Astrocyte (in vitro differentiated cells and primary cell): Measurements from ENCODE around the gene SHANK2. TPM values are rescaled to one million over a fixed set of nuclear protein-coding genes. Genes with fewer than 3 reads are reported as not detected.

Experiments used
- DNase-seq: peaks from one replicate; pipeline ENCODE4 v3.0.0-alpha.2; 2010; ENCODE audit warnings: low read depth
- FAIRE-seq: peaks from 2 replicates; lab custom pipeline; 2011; peaks lifted over from hg19 to GRCh38; lab: Jason Lieb, UNC
- H2AFZ ChIP-seq: 2 replicates; pipeline ENCODE4 v1.6.0; 2012; ENCODE audit warnings: low read depth, low read length, inconsistent platforms
- H3K27ac ChIP-seq: 2 replicates; pipeline ENCODE4 v1.5.1; 2011; ENCODE audit warnings: low read depth, low read length, inconsistent platforms
- H3K27me3 ChIP-seq: 2 replicates; pipeline ENCODE4 v1.6.0; 2011; ENCODE audit warnings: low read length, inconsistent platforms; ENCODE audit not compliant: insufficient read depth
- H3K36me3 ChIP-seq: 2 replicates; pipeline ENCODE4 v1.5.1; 2011; ENCODE audit warnings: low read length, inconsistent platforms; ENCODE audit not compliant: insufficient read depth
- H3K4me1 ChIP-seq: 2 replicates; pipeline ENCODE4 v1.5.1; 2011; ENCODE audit warnings: low read length, inconsistent platforms; ENCODE audit not compliant: insufficient read depth
- H3K4me2 ChIP-seq: 2 replicates; pipeline ENCODE4 v1.6.0; 2012; ENCODE audit warnings: low read length, inconsistent platforms
- H3K4me3 ChIP-seq: 2 replicates; pipeline ENCODE4 v1.5.1; 2011; ENCODE audit warnings: low read depth, mild to moderate bottlenecking, low read length, inconsistent platforms; ENCODE audit not compliant: insufficient read depth
- H3K79me2 ChIP-seq: 2 replicates; pipeline ENCODE4 v1.6.0; 2012; ENCODE audit warnings: mild to moderate bottlenecking, low read length, inconsistent platforms; ENCODE audit not compliant: insufficient read depth
- H3K9ac ChIP-seq: 2 replicates; pipeline ENCODE4 v1.6.0; 2012; ENCODE audit warnings: mild to moderate bottlenecking, low read length, inconsistent platforms
- H3K9me3 ChIP-seq: 2 replicates; pipeline ENCODE4 v1.5.1; 2012; ENCODE audit warnings: low read depth, mild to moderate bottlenecking, low read length, inconsistent platforms; ENCODE audit not compliant: insufficient read depth
- H4K20me1 ChIP-seq: 2 replicates; pipeline ENCODE4 v1.6.0; 2012; ENCODE audit warnings: low read length, inconsistent platforms; ENCODE audit not compliant: insufficient read depth
- H3K27ac Mint-ChIP-seq: one replicate; pipeline ENCODE4 v1.8.0; 2021; ENCODE audit warnings: mild to moderate bottlenecking, mixed read lengths; ENCODE audit not compliant: unreplicated experiment
- H3K27me3 Mint-ChIP-seq: one replicate; pipeline ENCODE4 v1.8.0; 2021; ENCODE audit warnings: low read depth, mixed read lengths; ENCODE audit not compliant: unreplicated experiment
- H3K36me3 Mint-ChIP-seq: one replicate; pipeline ENCODE4 v1.8.0; 2021; ENCODE audit warnings: low read depth, mixed read lengths; ENCODE audit not compliant: unreplicated experiment
- H3K4me1 Mint-ChIP-seq: one replicate; pipeline ENCODE4 v1.8.0; 2021; ENCODE audit warnings: low read depth, mixed read lengths; ENCODE audit not compliant: unreplicated experiment
- H3K4me3 Mint-ChIP-seq: one replicate; pipeline ENCODE4 v1.8.0; 2021; ENCODE audit warnings: mild to moderate bottlenecking, moderate library complexity, mixed read lengths; ENCODE audit not compliant: unreplicated experiment
- H3K9me3 Mint-ChIP-seq: one replicate; pipeline ENCODE4 v1.8.0; 2021; ENCODE audit warnings: mild to moderate bottlenecking, mixed read lengths; ENCODE audit not compliant: unreplicated experiment
- CTCF ChIP-seq: IDR thresholded peaks from 2 replicates; pipeline ENCODE4 v1.5.1; 2011; ENCODE audit warnings: low read depth, mild to moderate bottlenecking, inconsistent platforms, low read length, moderate library complexity; ENCODE audit not compliant: insufficient read depth
- EZH2 ChIP-seq: IDR thresholded peaks from 2 replicates; pipeline ENCODE4 v1.6.1; 2012; ENCODE audit warnings: mild to moderate bottlenecking, low read length, inconsistent platforms; ENCODE audit not compliant: insufficient read depth
- total RNA-seq: library from RNA; stranded (reverse); gene quantifications from 2 replicates; pipeline ENCODE4 v1.2.1, GENCODE V29; 2021

SHANK2 gene
- total RNA-seq, 1 donor from 2014 or later = 10.1 TPM

DNA sequence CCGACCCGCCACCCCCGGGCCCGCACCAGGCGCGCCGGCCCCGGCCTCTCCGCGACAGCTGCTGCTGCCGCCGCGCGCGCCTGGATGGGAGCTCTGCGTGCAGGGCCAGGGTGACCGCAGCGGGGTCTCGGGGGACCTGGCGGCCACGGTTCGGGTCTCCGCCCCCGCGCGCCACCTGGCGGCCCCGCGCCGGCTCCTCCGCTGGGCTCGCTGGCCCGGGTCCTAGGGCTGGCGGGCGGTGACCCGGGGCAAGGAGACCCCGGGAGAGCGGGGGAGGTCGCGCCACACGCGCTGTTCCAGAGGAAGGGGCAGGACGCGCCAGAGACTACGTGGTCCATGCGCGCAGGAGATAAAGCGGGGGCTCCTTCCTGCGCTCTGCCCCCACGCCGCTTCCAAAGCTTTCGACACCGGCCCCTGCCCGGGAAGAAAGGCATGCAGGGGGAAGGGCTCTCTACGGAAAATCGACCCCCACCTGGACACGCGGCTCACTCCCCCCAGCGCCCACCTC lies 562 bp downstream of the SHANK2 start:
- H3K9me3 ChIP-seq = no peaks in the 10 kb centered on the region
- H3K4me2 ChIP-seq = peak overlapping the region; percentile 84
- no peak overlapping the region for H3K9ac ChIP-seq
- DNase-seq (no peak), FAIRE-seq (no peak)
- H3K27ac Mint-ChIP-seq = no peak overlapping the region
- no peaks in the 10 kb centered on the region for H3K79me2 ChIP-seq
- H3K27me3 ChIP-seq = peaks cover 47% of the 10 kb centered on the region
- H3K4me1 ChIP-seq = peaks cover 12% of the 10 kb centered on the region
- H3K27me3 Mint-ChIP-seq = peaks cover 56% of the 10 kb centered on the region
- no peak overlapping the region for H3K4me3 ChIP-seq
- TF ChIP-seq CTCF (no peak), EZH2 (peak; percentile 30)
- H3K36me3 Mint-ChIP-seq = no peaks in the 10 kb centered on the region
- peak overlapping the region; percentile 63 for H2AFZ ChIP-seq
- H3K4me3 Mint-ChIP-seq = peak overlapping the region; percentile 84
- H3K4me1 Mint-ChIP-seq = peaks cover 11% of the 10 kb centered on the region
- H3K9me3 Mint-ChIP-seq = no peaks in the 10 kb centered on the region
- H3K36me3 ChIP-seq = no peaks in the 10 kb centered on the region
- H4K20me1 ChIP-seq = no peaks in the 10 kb centered on the region
- H3K27ac ChIP-seq = no peak overlapping the region

DNA sequence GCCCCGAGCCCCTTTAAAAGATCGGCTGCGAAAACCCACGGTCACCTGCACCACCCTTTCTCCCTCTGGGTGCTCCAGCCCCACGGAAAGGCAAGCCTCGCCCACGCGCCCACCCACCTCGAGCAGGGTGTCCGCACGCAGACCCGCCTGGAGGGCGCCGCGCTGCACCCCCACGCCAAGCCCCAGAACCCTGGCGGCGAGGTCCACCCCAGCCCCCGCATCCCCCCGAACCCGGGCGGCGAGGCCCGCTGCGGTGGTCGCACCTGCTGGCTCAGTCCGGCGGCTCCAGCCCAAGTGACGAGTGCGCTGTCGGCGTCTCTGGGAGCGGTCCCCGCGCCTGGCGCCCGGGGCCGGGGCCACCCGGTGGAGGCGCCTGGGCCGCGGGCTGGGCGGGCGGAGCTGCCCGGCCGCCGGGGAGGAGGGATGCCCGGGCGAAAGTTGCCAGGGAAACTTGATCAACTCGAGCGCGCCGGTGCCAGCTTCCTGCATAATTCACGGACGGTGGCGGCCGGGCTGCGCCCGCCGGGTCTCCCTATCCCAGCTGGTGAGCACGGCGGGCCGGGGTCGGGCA lies 1.1 kb downstream of the SHANK2 start:
- H3K27me3 Mint-ChIP-seq = peaks cover 51% of the 10 kb centered on the region
- TF ChIP-seq EZH2 = peak; percentile 10
- TF ChIP-seq CTCF = no peak

DNA sequence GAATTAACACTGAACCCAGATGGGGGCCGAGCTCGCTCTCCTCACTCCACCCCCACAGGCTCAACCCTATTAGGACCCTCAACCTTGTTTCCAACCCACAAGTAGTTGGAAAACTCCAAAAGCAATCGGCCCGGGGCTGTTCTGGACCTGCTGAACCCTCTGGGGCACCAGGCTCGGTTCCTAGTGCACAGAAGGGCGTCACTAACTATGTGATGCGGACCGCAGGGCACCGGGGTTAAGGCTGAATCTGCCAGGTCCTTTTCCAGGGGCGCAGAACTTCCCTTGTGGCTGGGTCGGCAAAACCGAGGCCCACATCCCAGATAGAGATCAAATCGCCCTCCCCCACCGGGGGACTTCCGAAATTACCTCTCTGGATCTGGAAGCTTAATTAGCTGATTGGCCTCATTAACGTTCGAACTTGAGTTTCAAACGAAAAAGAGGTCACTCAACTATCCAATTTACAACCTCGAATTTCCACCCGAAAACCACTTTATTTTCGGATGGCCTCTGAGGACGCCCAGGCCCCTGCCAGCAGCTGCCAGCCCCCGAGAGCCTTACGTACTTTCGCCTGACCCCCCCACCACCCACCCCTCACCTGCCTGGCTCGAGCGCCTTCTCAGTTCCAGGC lies 1.7 kb downstream of the SHANK2 start:
- DNase-seq (no peak), FAIRE-seq (no peak)
- Histone ChIP-seq H4K20me1 (no peaks in the 10 kb centered on the region), H3K9me3 (no peaks in the 10 kb centered on the region), H3K4me3 (no peak overlapping the region), H3K27me3 (peaks cover 45% of the 10 kb centered on the region), H3K4me1 (peaks cover 12% of the 10 kb centered on the region), H3K27ac (no peak overlapping the region), H2AFZ (no peak overlapping the region), H3K9ac (no peak overlapping the region), H3K36me3 (no peaks in the 10 kb centered on the region), H3K79me2 (no peaks in the 10 kb centered on the region), H3K4me2 (peak overlapping the region; percentile 84)
- Mint-ChIP-seq H3K9me3 (no peaks in the 10 kb centered on the region), H3K27ac (no peak overlapping the region), H3K4me1 (peaks cover 15% of the 10 kb centered on the region), H3K4me3 (peak overlapping the region; percentile 82), H3K27me3 (peaks cover 46% of the 10 kb centered on the region), H3K36me3 (no peaks in the 10 kb centered on the region)
- TF ChIP-seq CTCF (no peak), EZH2 (no peak)

More for the DNA sequence above, 1.1 kb downstream of the SHANK2 start:
- H4K20me1 ChIP-seq = no peaks in the 10 kb centered on the region
- no peaks in the 10 kb centered on the region for H3K9me3 ChIP-seq
- no peak overlapping the region for H3K27ac ChIP-seq
- no peak overlapping the region for H3K27ac Mint-ChIP-seq
- no peaks in the 10 kb centered on the region for H3K9me3 Mint-ChIP-seq
- H3K4me1 ChIP-seq = peaks cover 12% of the 10 kb centered on the region
- peaks cover 47% of the 10 kb centered on the region for H3K27me3 ChIP-seq
- H3K9ac ChIP-seq = no peak overlapping the region
- peak overlapping the region; percentile 82 for H3K4me3 Mint-ChIP-seq
- peaks cover 11% of the 10 kb centered on the region for H3K4me1 Mint-ChIP-seq
- H2AFZ ChIP-seq = no peak overlapping the region
- DNase-seq = no peak
- H3K36me3 Mint-ChIP-seq = no peaks in the 10 kb centered on the region
- no peak for FAIRE-seq
- H3K4me2 ChIP-seq = peak overlapping the region; percentile 84
- no peaks in the 10 kb centered on the region for H3K36me3 ChIP-seq
- H3K4me3 ChIP-seq = no peak overlapping the region
- H3K79me2 ChIP-seq = no peaks in the 10 kb centered on the region
